Fibroblast of lung (primary cell): ENCODE measurements around the gene IL36RN. TPM values are rescaled to one million over a fixed set of nuclear protein-coding genes. Genes with fewer than 3 reads are reported as not detected.

ENCODE experiments used
- DNase-seq, 2 donors: peaks; one replicate each; pipeline versions ENCODE4 v3.0.0 to v3.0.0-alpha.2; 2010; ENCODE audit warnings: low read depth in 2 of 2
- H2AFZ ChIP-seq: 2 replicates; pipeline ENCODE4 v1.5.1; 2012; ENCODE audit warnings: low read length, control low read depth, inconsistent platforms
- H3K27ac ChIP-seq: 2 replicates; pipeline ENCODE4 v1.5.1; 2011; ENCODE audit warnings: low read length, control low read depth; ENCODE audit not compliant: insufficient read depth
- H3K27me3 ChIP-seq: 2 replicates; pipeline ENCODE4 v1.5.1; 2011; ENCODE audit warnings: mild to moderate bottlenecking, low read length; ENCODE audit not compliant: control insufficient read depth, insufficient read depth
- H3K36me3 ChIP-seq: 2 replicates; pipeline ENCODE4 v1.5.1; 2011; ENCODE audit warnings: low read length; ENCODE audit not compliant: control insufficient read depth, insufficient read depth
- H3K4me1 ChIP-seq: 2 replicates; pipeline ENCODE4 v1.5.1; 2011; ENCODE audit warnings: low read length; ENCODE audit not compliant: control insufficient read depth, insufficient read depth; ENCODE audit errors: extremely low read depth
- H3K4me2 ChIP-seq: 2 replicates; pipeline ENCODE4 v1.5.1; 2011; ENCODE audit warnings: low read length, control low read depth; ENCODE audit not compliant: insufficient read depth; ENCODE audit errors: extremely low read depth
- H3K4me3 ChIP-seq, 4 experiments: fragments of 200-600 bp in 1 of 4; sonication (generic) in 1 of 4; replicated peaks in 1 of 4; 2 replicates each; pipeline ENCODE4 v1.5.1; 2011 to 2016; ENCODE audit warnings: low read length in 4 of 4, low read depth in 3 of 4, mild to moderate bottlenecking in 3 of 4, control low read depth in 2 of 4, inconsistent platforms in 1 of 4, mixed read lengths in 1 of 4; ENCODE audit not compliant: insufficient read depth in 1 of 4; ENCODE audit errors: control extremely low read depth in 1 of 4
- H3K79me2 ChIP-seq: 2 replicates; pipeline ENCODE4 v1.5.1; 2012; ENCODE audit warnings: mild to moderate bottlenecking, low read length, inconsistent platforms; ENCODE audit not compliant: control insufficient read depth, insufficient read depth
- H3K9ac ChIP-seq: 2 replicates; pipeline ENCODE4 v1.5.1; 2011; ENCODE audit warnings: mild to moderate bottlenecking, low read length, control low read depth; ENCODE audit not compliant: insufficient read depth
- H3K9me3 ChIP-seq: 2 replicates; pipeline ENCODE4 v1.5.1; 2012; ENCODE audit warnings: low read depth, low read length; ENCODE audit not compliant: control insufficient read depth, insufficient read depth
- H4K20me1 ChIP-seq: 2 replicates; pipeline ENCODE4 v1.5.1; 2011; ENCODE audit warnings: low read length; ENCODE audit not compliant: control insufficient read depth, insufficient read depth; ENCODE audit errors: extremely low read depth
- EZH2 ChIP-seq: IDR thresholded peaks from 2 replicates; pipeline ENCODE4 v1.5.1; 2012; ENCODE audit warnings: low read length, control low read depth, mild to moderate bottlenecking; ENCODE audit errors: missing control alignments
- polyA plus RNA-seq, 2 donors: library from polyadenylated mRNA; depleted of rRNA in 1 of 2; stranded (reverse) in 1 of 2; unstranded in 1 of 2; fragments of >200 nt; gene quantifications; 2 replicates each; pipeline ENCODE4 v1.2.1, GENCODE V29; 2011 to 2012; ENCODE audit warnings: missing spikeins in 1 of 2
- total RNA-seq: library from RNA; depleted of rRNA; stranded (reverse); fragments of >200 nt; gene quantifications from 2 replicates; pipeline ENCODE4 v1.2.1, GENCODE V29; 2014
- TF ChIP-seq, protein P1 (sequence below), 2 donors: IDR thresholded peaks in 1 of 2; conservative IDR thresholded peaks in 1 of 2; 1 replicate in 1 of 2; 2 replicates in 1 of 2; pipeline ENCODE4 v1.5.1; 2011 to 2012; ENCODE audit warnings: low read length in 2 of 2, control low read depth in 1 of 2, inconsistent platforms in 1 of 2, low read depth in 1 of 2, mild to moderate bottlenecking in 1 of 2

Gene IL36RN
- total and polyA plus RNA-seq, 2 donors (not counting 1 experiment from before 2014, with no cell fraction given), result not detected

DNA sequence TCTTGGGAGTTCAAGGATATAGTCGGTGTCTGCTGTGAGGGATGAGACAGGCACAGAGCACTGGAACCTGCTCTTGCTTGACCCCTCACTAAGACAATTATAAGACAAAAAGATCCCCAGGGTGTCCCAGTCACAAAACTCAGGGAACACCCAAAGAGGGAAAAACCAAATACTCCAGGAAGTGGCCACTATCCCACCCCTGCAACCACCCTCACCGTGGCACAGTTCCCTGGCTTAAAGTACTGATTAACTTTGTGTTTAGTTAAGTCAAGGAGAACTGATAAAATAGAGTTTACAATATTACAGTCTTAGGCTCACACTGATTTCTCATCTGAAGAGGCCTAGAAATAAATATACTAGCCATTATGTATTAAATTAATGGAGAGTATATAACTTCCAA lies 19.8 kb upstream of the IL36RN start:
- Histone ChIP-seq H3K4me1 (no peaks in the 10 kb centered on the region), H3K4me2 (no peak overlapping the region), H3K79me2 (no peaks in the 10 kb centered on the region), H3K9me3 (no peaks in the 10 kb centered on the region), H2AFZ (no peak overlapping the region), H3K27me3 (peaks cover 3% of the 10 kb centered on the region), H3K9ac (no peak overlapping the region), H4K20me1 (no peaks in the 10 kb centered on the region), H3K36me3 (no peaks in the 10 kb centered on the region), H3K27ac (no peak overlapping the region), H3K4me3 (no peak overlapping the region)
- TF ChIP-seq EZH2, result no peak
- TF ChIP-seq, protein P1, sequence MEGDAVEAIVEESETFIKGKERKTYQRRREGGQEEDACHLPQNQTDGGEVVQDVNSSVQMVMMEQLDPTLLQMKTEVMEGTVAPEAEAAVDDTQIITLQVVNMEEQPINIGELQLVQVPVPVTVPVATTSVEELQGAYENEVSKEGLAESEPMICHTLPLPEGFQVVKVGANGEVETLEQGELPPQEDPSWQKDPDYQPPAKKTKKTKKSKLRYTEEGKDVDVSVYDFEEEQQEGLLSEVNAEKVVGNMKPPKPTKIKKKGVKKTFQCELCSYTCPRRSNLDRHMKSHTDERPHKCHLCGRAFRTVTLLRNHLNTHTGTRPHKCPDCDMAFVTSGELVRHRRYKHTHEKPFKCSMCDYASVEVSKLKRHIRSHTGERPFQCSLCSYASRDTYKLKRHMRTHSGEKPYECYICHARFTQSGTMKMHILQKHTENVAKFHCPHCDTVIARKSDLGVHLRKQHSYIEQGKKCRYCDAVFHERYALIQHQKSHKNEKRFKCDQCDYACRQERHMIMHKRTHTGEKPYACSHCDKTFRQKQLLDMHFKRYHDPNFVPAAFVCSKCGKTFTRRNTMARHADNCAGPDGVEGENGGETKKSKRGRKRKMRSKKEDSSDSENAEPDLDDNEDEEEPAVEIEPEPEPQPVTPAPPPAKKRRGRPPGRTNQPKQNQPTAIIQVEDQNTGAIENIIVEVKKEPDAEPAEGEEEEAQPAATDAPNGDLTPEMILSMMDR (conservative IDR thresholded peaks at IDR 0.05 in 1 of 2, IDR thresholded peaks at IDR 0.05 in 1 of 2; ENCODE audit: low read depth in 1 of 2, low read length in 2 of 2), result no peak
- DNase-seq, result no peak

- TF ChIP-seq, protein P1 (conservative IDR thresholded peaks at IDR 0.05 in 1 of 2, IDR thresholded peaks at IDR 0.05 in 1 of 2; ENCODE audit: low read depth in 1 of 2, low read length in 2 of 2), result no peak
- no peak for TF ChIP-seq EZH2
- no peak overlapping the region for H3K27ac ChIP-seq
- DNase-seq, result no peak
- no peaks in the 10 kb centered on the region for H4K20me1 ChIP-seq
- no peak overlapping the region for H3K4me3 ChIP-seq
- peaks cover 3% of the 10 kb centered on the region for H3K27me3 ChIP-seq
- H3K79me2 ChIP-seq, result no peaks in the 10 kb centered on the region
- no peaks in the 10 kb centered on the region for H3K9me3 ChIP-seq
- no peak overlapping the region for H3K9ac ChIP-seq
- no peaks in the 10 kb centered on the region for H3K36me3 ChIP-seq
- no peak overlapping the region for H3K4me2 ChIP-seq
- H2AFZ ChIP-seq, result no peak overlapping the region
- H3K4me1 ChIP-seq, result no peaks in the 10 kb centered on the region
Observed at GRCh38 chr2:113039719-113040118, 19.3 kb upstream of the IL36RN start.

DNA sequence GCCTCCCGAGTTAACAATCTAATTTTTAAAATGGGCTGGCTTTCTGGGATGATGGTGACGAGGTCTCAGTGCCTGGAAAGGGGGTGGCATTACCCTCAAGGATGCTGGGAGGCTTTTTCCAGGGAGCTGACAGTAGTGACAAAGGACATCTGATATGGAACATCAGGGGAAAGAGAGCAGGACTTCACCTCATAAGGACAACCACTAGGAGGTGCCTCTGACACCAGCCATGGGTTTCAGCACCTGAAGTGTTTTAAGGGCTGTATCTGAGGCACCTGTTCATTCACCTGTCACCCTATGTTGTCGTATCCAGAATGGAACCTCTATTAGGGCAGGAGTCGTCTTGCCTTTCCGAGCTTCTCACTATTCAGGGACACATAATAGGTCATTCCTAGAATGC lies 17.1 kb upstream of the IL36RN start:
- no peak for DNase-seq
- H3K4me2 ChIP-seq, result no peak overlapping the region
- no peaks in the 10 kb centered on the region for H4K20me1 ChIP-seq
- H3K36me3 ChIP-seq, result no peaks in the 10 kb centered on the region
- no peaks in the 10 kb centered on the region for H3K79me2 ChIP-seq
- no peak overlapping the region for H3K27ac ChIP-seq
- H3K4me3 ChIP-seq, result no peak overlapping the region
- H3K9ac ChIP-seq, result no peak overlapping the region
- H3K4me1 ChIP-seq, result no peaks in the 10 kb centered on the region
- no peaks in the 10 kb centered on the region for H3K9me3 ChIP-seq
- peaks cover 3% of the 10 kb centered on the region for H3K27me3 ChIP-seq
- H2AFZ ChIP-seq, result no peak overlapping the region
- TF ChIP-seq EZH2, result no peak
- TF ChIP-seq, protein P1 (conservative IDR thresholded peaks at IDR 0.05 in 1 of 2, IDR thresholded peaks at IDR 0.05 in 1 of 2; ENCODE audit: low read depth in 1 of 2, low read length in 2 of 2), result no peak
